ENCODE results near the gene BDH2.

GRCh38 chr4:103089481-103089880, 10.2 kb downstream of the BDH2 start:
- no peak for TF ChIP-seq CTCF (IDR thresholded peaks at IDR 0.05)
- TF ChIP-seq POLR2A (IDR thresholded peaks at IDR 0.05; ENCODE audit: low read depth), result no peak
- no peak for TF ChIP-seq POLR2AphosphoS5 (IDR thresholded peaks at IDR 0.05)
- no peak for TF ChIP-seq EP300 (IDR thresholded peaks at IDR 0.05)
